SK-N-SH treated with all-trans-retinoic acid at 6 μM for 48 hours (cell line): Measurements from ENCODE around the gene TMEM185B.

Source experiments
- CREB5 ChIP-seq: fragments of 250-450 bp; sonication (Bioruptor Pico); IDR thresholded peaks from 2 replicates; pipeline ENCODE4 v1.5.1; 2020; ENCODE audit warnings: low read depth, mild to moderate bottlenecking, moderate library complexity
- CSDC2 ChIP-seq: fragments of 250-450 bp; sonication (Bioruptor Pico); IDR thresholded peaks from 2 replicates; pipeline ENCODE4 v1.5.0; 2020; ENCODE audit warnings: mild to moderate bottlenecking, moderate library complexity
- PATZ1 ChIP-seq: fragments of 250-450 bp; sonication (Bioruptor Pico); IDR thresholded peaks from 2 replicates; pipeline ENCODE4 v1.8.0; 2020; ENCODE audit warnings: mild to moderate bottlenecking, moderate library complexity, borderline replicate concordance
- POU6F1 ChIP-seq: fragments of 250-450 bp; sonication (Bioruptor Pico); IDR thresholded peaks from 2 replicates; pipeline ENCODE4 v1.8.0; 2021; ENCODE audit warnings: low read depth, mild to moderate bottlenecking, moderate library complexity, borderline replicate concordance
- PPARA ChIP-seq: fragments of 250-450 bp; sonication (Bioruptor Pico); IDR thresholded peaks from 2 replicates; pipeline ENCODE4 v1.5.0; 2020; ENCODE audit warnings: mild to moderate bottlenecking, borderline replicate concordance
- RARB ChIP-seq: fragments of 250-450 bp; sonication (Bioruptor Pico); IDR thresholded peaks from 2 replicates; pipeline ENCODE4 v1.8.0; 2021; ENCODE audit warnings: mild to moderate bottlenecking, moderate library complexity
- ZFP3 ChIP-seq: fragments of 250-450 bp; sonication (Bioruptor Pico); IDR thresholded peaks from 2 replicates; pipeline ENCODE4 v1.5.0; 2020; ENCODE audit warnings: mild to moderate bottlenecking, moderate library complexity
- ZNF565 ChIP-seq: fragments of 450-650 bp; formaldehyde crosslinking; conservative IDR thresholded peaks from 2 replicates; pipeline ENCODE4 v1.5.0; 2020; ENCODE audit warnings: low read depth, mild to moderate bottlenecking, moderate library complexity

- no peak for TF ChIP-seq PPARA (CRISPR knock-in tag)
- no peak for TF ChIP-seq ZNF565 (CRISPR knock-in tag)
- no peak for TF ChIP-seq CSDC2
- TF ChIP-seq PATZ1: no peak
- no peak for TF ChIP-seq POU6F1 (CRISPR knock-in tag)
- no peak for TF ChIP-seq ZFP3 (CRISPR knock-in tag)
- TF ChIP-seq CREB5 (CRISPR knock-in tag): no peak
- TF ChIP-seq RARB: no peak
Observed at GRCh38 chr2:120176526-120176925, 46.7 kb downstream of the TMEM185B start.
